A673 (cell line): Measurements from ENCODE around the gene NEIL1. TPM values are rescaled to one million over a fixed set of nuclear protein-coding genes. Genes with fewer than 3 reads are reported as not detected.

Experiments used
- BruUV-seq: library from RNA; stranded (reverse); fragments of 400-500 nt; replicated peaks from 2 replicates; lab custom pipeline; 2021; lab: Mats Ljungman, UMichigan
- CTCF ChIA-PET: fragments of 300-600 bp; sonication (Branson Sonifier 250); formaldehyde crosslinking; loops from one replicate; lab custom pipeline; 2022; ENCODE audit warnings: antibody characterized with exemption; lab: Charles Lee
- POLR2A ChIA-PET: fragments of 300-600 bp; sonication (Branson Sonifier 250); formaldehyde crosslinking; loops from one replicate; lab custom pipeline; 2022; ENCODE audit warnings: antibody characterized with exemption; ENCODE audit not compliant: low non-redundant PET; lab: Charles Lee
- DNase-seq: peaks from one replicate; pipeline ENCODE4 v3.0.0-alpha.2; 2015; ENCODE audit warnings: low spot score
- H3K27ac ChIP-seq: fragments of 200-600 bp; sonication (generic); 2 replicates; pipeline ENCODE4 v1.5.1; 2016; ENCODE audit warnings: mixed run types, low read depth, mild to moderate bottlenecking, mixed read lengths, antibody characterized with exemption, low read length; ENCODE audit not compliant: poor library complexity, severe bottlenecking
- H3K27me3 ChIP-seq: fragments of 200-600 bp; sonication (generic); replicated peaks from 2 replicates; pipeline ENCODE4 v1.6.1; 2017; ENCODE audit warnings: mixed run types, low read depth, mild to moderate bottlenecking, mixed read lengths, antibody characterized with exemption, low read length; ENCODE audit not compliant: insufficient read depth, poor library complexity
- H3K36me3 ChIP-seq: fragments of 200-600 bp; sonication (generic); 2 replicates; pipeline ENCODE4 v1.6.1; 2016; ENCODE audit warnings: mixed run types, mild to moderate bottlenecking, mixed read lengths, antibody characterized with exemption, low read length; ENCODE audit not compliant: insufficient read depth, poor library complexity, severe bottlenecking
- H3K4me1 ChIP-seq: fragments of 200-600 bp; sonication (generic); 2 replicates; pipeline ENCODE4 v1.6.1; 2017; ENCODE audit warnings: mixed run types, mild to moderate bottlenecking, mixed read lengths, antibody characterized with exemption, low read length; ENCODE audit not compliant: insufficient read depth, poor library complexity, severe bottlenecking
- H3K4me3 ChIP-seq: fragments of 200-600 bp; sonication (generic); 2 replicates; pipeline ENCODE4 v1.5.1; 2016; ENCODE audit warnings: low read depth, mixed run types, mild to moderate bottlenecking, mixed read lengths, low read length; ENCODE audit not compliant: poor library complexity, severe bottlenecking
- H3K9me3 ChIP-seq: fragments of 200-600 bp; sonication (generic); 2 replicates; pipeline ENCODE4 v1.6.1; 2016; ENCODE audit warnings: mixed run types, low read depth, mild to moderate bottlenecking, mixed read lengths, antibody characterized with exemption, low read length; ENCODE audit not compliant: poor library complexity, severe bottlenecking
- CTCF ChIP-seq: fragments of 300-800, 200-600 bp; sonication (generic); conservative IDR thresholded peaks from 2 replicates; pipeline ENCODE4 v1.5.1; 2017; ENCODE audit warnings: low read depth, mild to moderate bottlenecking, antibody characterized with exemption, low read length, moderate library complexity, mixed read lengths
- EZH2 ChIP-seq: fragments of 200-600 bp; sonication (generic); IDR thresholded peaks from 2 replicates; pipeline ENCODE4 v1.6.1; 2017; ENCODE audit warnings: borderline replicate concordance, low read depth, mild to moderate bottlenecking, mixed read lengths, antibody characterized with exemption, low read length; ENCODE audit not compliant: poor library complexity, severe bottlenecking
- intact Hi-C: fragments of 100-400 bp; cut with micrococcal nuclease; formaldehyde crosslinking; loops from one replicate; pipeline ENCODE4 v1.10.0; 2022; ENCODE audit not compliant: unreplicated experiment
- total RNA-seq: library from RNA; stranded (reverse); gene quantifications from 2 replicates; pipeline ENCODE4 v1.2.3, GENCODE V29; 2021

Gene NEIL1
- total RNA-seq, 1 experiment from 2014 or later = 3.8 TPM

DNA sequence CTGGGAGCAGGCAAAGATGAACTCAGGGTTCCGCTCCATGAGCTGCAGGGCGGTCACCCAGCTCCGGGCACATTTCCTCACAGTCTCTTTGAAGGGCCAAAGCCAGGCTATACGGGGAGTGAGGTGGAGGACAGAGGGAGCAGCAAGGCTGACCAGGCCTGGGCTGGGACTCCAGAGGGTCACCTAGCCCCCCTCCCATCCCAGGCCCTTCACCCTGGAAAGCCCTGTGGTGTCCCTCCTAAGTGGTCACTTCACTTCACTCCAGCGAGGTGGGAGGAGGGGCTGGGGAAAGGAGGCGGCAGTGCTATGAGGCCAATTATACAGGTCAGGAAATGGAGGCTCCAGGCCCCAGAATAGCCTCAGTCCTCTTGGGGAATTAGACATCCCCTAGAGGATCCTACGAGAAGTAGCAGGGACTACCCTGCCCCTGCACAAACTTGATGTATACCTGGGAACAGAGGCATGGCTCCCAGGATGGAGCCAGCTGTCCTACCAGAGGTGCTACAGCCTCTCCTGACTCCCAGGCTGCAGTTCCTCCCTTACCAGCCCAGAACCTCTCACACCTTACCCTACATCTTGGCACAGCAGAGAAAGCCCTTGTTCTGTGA lies 15.9 kb downstream of the NEIL1 start:
- H3K27me3 ChIP-seq = no peaks in the 10 kb centered on the region
- BruUV-seq = no TSS peak
- H3K4me3 ChIP-seq = no peak overlapping the region
- H3K9me3 ChIP-seq = no peaks in the 10 kb centered on the region
- TF ChIP-seq EZH2 (no peak), CTCF (no peak)
- POLR2A ChIA-PET = no interaction called here
- no peak overlapping the region for H3K27ac ChIP-seq
- CTCF ChIA-PET = no interaction called here
- no peak for DNase-seq
- intact Hi-C loops = no loop called here
- peaks cover 34% of the 10 kb centered on the region for H3K36me3 ChIP-seq
- H3K4me1 ChIP-seq = peaks cover 7% of the 10 kb centered on the region

GRCh38 chr15:75363786-75364185 lies 16.9 kb downstream of the NEIL1 start:
- H3K9me3 ChIP-seq = no peaks in the 10 kb centered on the region
- H3K4me3 ChIP-seq = no peak overlapping the region
- DNase-seq = no peak
- no TSS peak for BruUV-seq
- no peaks in the 10 kb centered on the region for H3K27me3 ChIP-seq
- H3K36me3 ChIP-seq = peaks cover 34% of the 10 kb centered on the region
- no peak overlapping the region for H3K27ac ChIP-seq
- intact Hi-C loops = no loop called here
- peaks cover 8% of the 10 kb centered on the region for H3K4me1 ChIP-seq
- ChIA-PET POLR2A (no interaction called here), CTCF (no interaction called here)
- TF ChIP-seq EZH2 = no peak
- TF ChIP-seq CTCF = no peak

DNA sequence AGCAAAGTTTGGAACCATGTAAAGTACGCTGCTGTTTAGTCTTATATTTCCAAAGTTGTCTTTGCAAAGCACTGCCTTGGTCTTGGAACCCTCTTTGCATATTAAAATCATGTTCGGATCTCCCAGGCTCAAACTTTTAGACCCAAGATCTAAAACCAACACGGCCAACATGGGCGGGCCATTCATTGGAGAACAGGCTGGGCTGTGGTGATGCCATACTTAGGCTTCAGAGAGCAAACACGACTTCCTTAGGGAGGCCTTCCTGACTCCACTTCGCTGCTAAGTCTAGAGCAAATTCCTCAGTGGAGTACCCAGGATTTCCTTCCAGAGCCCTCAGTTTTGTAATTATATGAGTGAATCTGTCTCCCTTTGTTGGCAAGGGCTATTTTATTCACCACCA lies 18.0 kb downstream of the NEIL1 start:
- ChIA-PET POLR2A (no interaction called here), CTCF (no interaction called here)
- intact Hi-C loops = no loop called here
- H3K36me3 ChIP-seq = peaks cover 27% of the 10 kb centered on the region
- no TSS peak for BruUV-seq
- no peak overlapping the region for H3K4me3 ChIP-seq
- no peaks in the 10 kb centered on the region for H3K27me3 ChIP-seq
- TF ChIP-seq EZH2 (no peak), CTCF (no peak)
- no peak for DNase-seq
- H3K27ac ChIP-seq = no peak overlapping the region
- no peaks in the 10 kb centered on the region for H3K9me3 ChIP-seq
- H3K4me1 ChIP-seq = peaks cover 13% of the 10 kb centered on the region
